Activated CD4-positive, alpha-beta T cell treated with anti-CD3 and anti-CD28 coated beads, Interleukin-2, amount 10 ng/mL, durations not matched to agents 7 days and 5 days (primary cell): ENCODE results near the gene UBAC2. TPM values are rescaled to one million over a fixed set of nuclear protein-coding genes. Genes with fewer than 3 reads are reported as not detected.
A peak's percentile ranks its signal among the peaks of the same experiment; 100 is the strongest.

Experiments
- CTCF ChIA-PET: fragments of 350-600 bp; sonication (Branson Sonifier 250); formaldehyde crosslinking; loops from one replicate; lab custom pipeline; 2021; ENCODE audit warnings: antibody characterized with exemption; lab: Charles Lee
- POLR2A ChIA-PET: fragments of 350-600 bp; sonication (Branson Sonifier 250); formaldehyde crosslinking; loops from one replicate; lab custom pipeline; 2021; ENCODE audit warnings: antibody characterized with exemption; lab: Charles Lee
- DNase-seq: peaks from one replicate; pipeline ENCODE4 v3.0.0-alpha.2; 2020
- H3K27ac Mint-ChIP-seq: one replicate; pipeline ENCODE4 v1.8.0; 2021; ENCODE audit warnings: mild to moderate bottlenecking, moderate library complexity, mixed read lengths
- H3K27me3 Mint-ChIP-seq: one replicate; pipeline ENCODE4 v1.8.0; 2021; ENCODE audit warnings: mixed read lengths
- H3K36me3 Mint-ChIP-seq: one replicate; pipeline ENCODE4 v1.8.0; 2021; ENCODE audit warnings: low read depth, mixed read lengths
- H3K4me1 Mint-ChIP-seq: one replicate; pipeline ENCODE4 v1.8.0; 2021; ENCODE audit warnings: mixed read lengths
- H3K4me3 Mint-ChIP-seq: one replicate; pipeline ENCODE4 v1.8.0; 2021; ENCODE audit warnings: mild to moderate bottlenecking, moderate library complexity, mixed read lengths
- H3K9me3 Mint-ChIP-seq: one replicate; pipeline ENCODE4 v1.8.0; 2021; ENCODE audit warnings: mixed read lengths
- total RNA-seq, 2 experiments: library from RNA; stranded (reverse); gene quantifications; one replicate each; pipeline ENCODE4 v1.2.3, GENCODE V29; 2021

The UBAC2 gene
- total RNA-seq, 2 experiments from 2014 or later, result 67.8 to 70.5 TPM

GRCh38 chr13:99341969-99342722 is 141.5 kb downstream of the UBAC2 start:
- H3K27ac Mint-ChIP-seq, result no peak overlapping the region
- POLR2A ChIA-PET, result no interaction called here

GRCh38 chr13:99342723-99343315 is 142.2 kb downstream of the UBAC2 start:
- peaks cover 82% of the 10 kb centered on the region for H3K36me3 Mint-ChIP-seq
- POLR2A ChIA-PET, result no interaction called here
- H3K4me3 Mint-ChIP-seq, result no peak overlapping the region
- no peaks in the 10 kb centered on the region for H3K9me3 Mint-ChIP-seq
- H3K27me3 Mint-ChIP-seq, result no peaks in the 10 kb centered on the region
- H3K27ac Mint-ChIP-seq, result no peak overlapping the region
- CTCF ChIA-PET, result interaction anchor here (1.8 to 2.3 kb wide), 2 partner anchors 9 kb away, joined by 5 to 10 read pairs; no protein-coding TSS in a partner anchor
- peaks cover 52% of the 10 kb centered on the region for H3K4me1 Mint-ChIP-seq
- DNase-seq, result no peak

More at GRCh38 chr13:99341969-99342722, 141.5 kb downstream of the UBAC2 start:
- H3K4me3 Mint-ChIP-seq, result no peak overlapping the region
- H3K36me3 Mint-ChIP-seq, result peaks cover 79% of the 10 kb centered on the region
- DNase-seq, result no peak
- no peaks in the 10 kb centered on the region for H3K9me3 Mint-ChIP-seq
- peaks cover 48% of the 10 kb centered on the region for H3K4me1 Mint-ChIP-seq
- H3K27me3 Mint-ChIP-seq, result no peaks in the 10 kb centered on the region
- CTCF ChIA-PET, result interaction anchor here (1.8 to 2.3 kb wide), 2 partner anchors 10 to 94 kb away, joined by 5 to 10 read pairs; no protein-coding TSS in a partner anchor

GRCh38 chr13:99344610-99345208 is 144.1 kb downstream of the UBAC2 start:
- H3K9me3 Mint-ChIP-seq, result no peaks in the 10 kb centered on the region
- peaks cover 46% of the 10 kb centered on the region for H3K4me1 Mint-ChIP-seq
- H3K4me3 Mint-ChIP-seq, result no peak overlapping the region
- no peak overlapping the region for H3K27ac Mint-ChIP-seq
- ChIA-PET POLR2A (no interaction called here), CTCF (interaction anchor here (0.8 to 1.8 kb wide), 3 partner anchors 7 to 92 kb away, joined by 3 to 5 read pairs (median 3); no protein-coding TSS in a partner anchor)
- DNase-seq, result no peak
- H3K36me3 Mint-ChIP-seq, result peaks cover 87% of the 10 kb centered on the region
- no peaks in the 10 kb centered on the region for H3K27me3 Mint-ChIP-seq

GRCh38 chr13:99345345-99345744 is 144.7 kb downstream of the UBAC2 start:
- Mint-ChIP-seq H3K4me1 (peaks cover 39% of the 10 kb centered on the region), H3K4me3 (no peak overlapping the region), H3K36me3 (peaks cover 82% of the 10 kb centered on the region), H3K27me3 (no peaks in the 10 kb centered on the region), H3K27ac (no peak overlapping the region), H3K9me3 (no peaks in the 10 kb centered on the region)
- ChIA-PET CTCF (interaction anchor here (0.6 to 0.8 kb wide), 2 partner anchors 91 to 112 kb away, joined by 3 to 4 read pairs; no protein-coding TSS in a partner anchor), POLR2A (no interaction called here)
- DNase-seq, result no peak

- Mint-ChIP-seq H3K36me3 (peaks cover 78% of the 10 kb centered on the region), H3K4me3 (no peak overlapping the region), H3K27ac (peak overlapping the region; percentile 26), H3K4me1 (peaks cover 37% of the 10 kb centered on the region), H3K27me3 (no peaks in the 10 kb centered on the region), H3K9me3 (no peaks in the 10 kb centered on the region)
- no peak for DNase-seq
- ChIA-PET POLR2A (no interaction called here), CTCF (interaction anchor here (0.6 to 1.6 kb wide), 2 partner anchors 9 to 27 kb away, joined by 3 to 4 read pairs; no protein-coding TSS in a partner anchor)
Measured at GRCh38 chr13:99346335-99347042, 145.8 kb downstream of the UBAC2 start.

GRCh38 chr13:99347335-99347878 is 146.8 kb downstream of the UBAC2 start:
- H3K36me3 Mint-ChIP-seq, result peaks cover 75% of the 10 kb centered on the region
- H3K4me1 Mint-ChIP-seq, result peaks cover 45% of the 10 kb centered on the region
- ChIA-PET CTCF (interaction anchor here (0.6 to 1.6 kb wide), 5 partner anchors 12 to 62 kb away, joined by 3 to 4 read pairs (median 4); no protein-coding TSS in a partner anchor), POLR2A (no interaction called here)
- no peaks in the 10 kb centered on the region for H3K27me3 Mint-ChIP-seq
- no peaks in the 10 kb centered on the region for H3K9me3 Mint-ChIP-seq
- H3K27ac Mint-ChIP-seq, result no peak overlapping the region
- H3K4me3 Mint-ChIP-seq, result no peak overlapping the region
- no peak for DNase-seq

- Mint-ChIP-seq H3K9me3 (no peaks in the 10 kb centered on the region), H3K4me3 (no peak overlapping the region), H3K36me3 (peaks cover 77% of the 10 kb centered on the region), H3K4me1 (peaks cover 51% of the 10 kb centered on the region), H3K27ac (peak overlapping the region; percentile 23), H3K27me3 (no peaks in the 10 kb centered on the region)
- ChIA-PET POLR2A (no interaction called here), CTCF (interaction anchor here (0.6 to 1.6 kb wide), 8 partner anchors 10 to 73 kb away, joined by 3 to 4 read pairs (median 3); no protein-coding TSS in a partner anchor)
- DNase-seq, result no peak
Measured at GRCh38 chr13:99347911-99348451, 147.3 kb downstream of the UBAC2 start.

GRCh38 chr13:99350191-99350590 is 149.5 kb downstream of the UBAC2 start:
- Mint-ChIP-seq H3K4me3 (no peak overlapping the region), H3K27me3 (no peaks in the 10 kb centered on the region), H3K9me3 (no peaks in the 10 kb centered on the region), H3K36me3 (peaks cover 77% of the 10 kb centered on the region), H3K27ac (no peak overlapping the region), H3K4me1 (peaks cover 71% of the 10 kb centered on the region)
- ChIA-PET CTCF (no interaction called here), POLR2A (no interaction called here)
- DNase-seq, result no peak

- peak overlapping the region; percentile 98 for H3K27ac Mint-ChIP-seq
Measured at GRCh38 chr13:99351772-99352171, 151.1 kb downstream of the UBAC2 start.

GRCh38 chr13:99352351-99353245 is 151.9 kb downstream of the UBAC2 start:
- ChIA-PET CTCF (interaction anchor here (0.6 to 2.8 kb wide), 15 partner anchors 8 to 176 kb away, joined by 3 to 13 read pairs (median 3); no protein-coding TSS in a partner anchor), POLR2A (interaction anchor here (0.6 to 0.9 kb wide), 2 partner anchors 28 to 49 kb away, joined by 3 read pairs; no protein-coding TSS in a partner anchor)
- Mint-ChIP-seq H3K4me3 (peak overlapping the region; percentile 33), H3K36me3 (peaks cover 79% of the 10 kb centered on the region), H3K27ac (peak overlapping the region; percentile 98), H3K27me3 (no peaks in the 10 kb centered on the region), H3K9me3 (no peaks in the 10 kb centered on the region), H3K4me1 (peaks cover 79% of the 10 kb centered on the region)
- no peak for DNase-seq

More at GRCh38 chr13:99351772-99352171, 151.1 kb downstream of the UBAC2 start:
- ChIA-PET CTCF (interaction anchor here (0.6 to 2.8 kb wide), 13 partner anchors 8 to 175 kb away, joined by 3 to 13 read pairs (median 3); no protein-coding TSS in a partner anchor), POLR2A (interaction anchor here (0.9 kb wide), 1 partner anchor 29 kb away, joined by 3 read pairs; no protein-coding TSS in a partner anchor)
- Mint-ChIP-seq H3K9me3 (no peaks in the 10 kb centered on the region), H3K4me1 (peaks cover 78% of the 10 kb centered on the region), H3K36me3 (peaks cover 80% of the 10 kb centered on the region), H3K4me3 (no peak overlapping the region), H3K27me3 (no peaks in the 10 kb centered on the region)
- peak; percentile 57 for DNase-seq

- H3K36me3 Mint-ChIP-seq, result peaks cover 79% of the 10 kb centered on the region
- H3K4me1 Mint-ChIP-seq, result peaks cover 79% of the 10 kb centered on the region
- CTCF ChIA-PET, result interaction anchor here (0.9 to 2.8 kb wide), 8 partner anchors 11 to 177 kb away, joined by 3 to 13 read pairs (median 4); no protein-coding TSS in a partner anchor
- POLR2A ChIA-PET, result interaction anchor here (0.6 kb wide), 1 partner anchor 50 kb away, joined by 3 read pairs; no protein-coding TSS in a partner anchor
- H3K4me3 Mint-ChIP-seq, result no peak overlapping the region
- H3K9me3 Mint-ChIP-seq, result no peaks in the 10 kb centered on the region
- H3K27me3 Mint-ChIP-seq, result no peaks in the 10 kb centered on the region
- peak overlapping the region; percentile 98 for H3K27ac Mint-ChIP-seq
- no peak for DNase-seq
Measured at GRCh38 chr13:99353246-99353600, 152.6 kb downstream of the UBAC2 start.
